ENCODE data around the gene KIZ.

KIZ gene

DNA sequence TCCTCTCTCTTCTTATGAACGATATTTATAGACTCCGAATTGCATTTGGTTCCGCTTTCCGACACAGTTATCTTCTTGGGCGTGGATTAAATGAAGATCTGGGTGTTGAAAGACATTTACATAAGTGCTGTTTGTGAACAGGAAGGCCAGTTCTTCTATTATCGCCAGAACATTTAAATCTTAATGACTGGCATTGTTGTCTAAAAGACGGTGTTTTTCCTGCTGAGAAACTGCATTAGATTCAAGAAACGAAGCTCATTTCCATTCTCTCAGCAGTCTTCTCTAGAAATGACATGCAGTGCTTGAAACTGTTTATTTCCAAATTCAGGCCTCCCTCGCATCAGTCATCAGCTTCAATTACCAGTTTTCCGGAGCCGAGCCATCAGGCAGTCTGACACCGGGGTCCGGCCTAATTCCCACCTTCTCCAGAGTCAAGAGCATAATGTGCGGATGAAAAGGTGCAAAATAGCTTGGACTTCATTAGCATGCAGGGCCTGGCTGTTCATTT is 35.7 kb upstream of the KIZ start:
- DNase-seq (ENCODE audit: low read depth), result no peak
- TF ChIP-seq, protein P1, sequence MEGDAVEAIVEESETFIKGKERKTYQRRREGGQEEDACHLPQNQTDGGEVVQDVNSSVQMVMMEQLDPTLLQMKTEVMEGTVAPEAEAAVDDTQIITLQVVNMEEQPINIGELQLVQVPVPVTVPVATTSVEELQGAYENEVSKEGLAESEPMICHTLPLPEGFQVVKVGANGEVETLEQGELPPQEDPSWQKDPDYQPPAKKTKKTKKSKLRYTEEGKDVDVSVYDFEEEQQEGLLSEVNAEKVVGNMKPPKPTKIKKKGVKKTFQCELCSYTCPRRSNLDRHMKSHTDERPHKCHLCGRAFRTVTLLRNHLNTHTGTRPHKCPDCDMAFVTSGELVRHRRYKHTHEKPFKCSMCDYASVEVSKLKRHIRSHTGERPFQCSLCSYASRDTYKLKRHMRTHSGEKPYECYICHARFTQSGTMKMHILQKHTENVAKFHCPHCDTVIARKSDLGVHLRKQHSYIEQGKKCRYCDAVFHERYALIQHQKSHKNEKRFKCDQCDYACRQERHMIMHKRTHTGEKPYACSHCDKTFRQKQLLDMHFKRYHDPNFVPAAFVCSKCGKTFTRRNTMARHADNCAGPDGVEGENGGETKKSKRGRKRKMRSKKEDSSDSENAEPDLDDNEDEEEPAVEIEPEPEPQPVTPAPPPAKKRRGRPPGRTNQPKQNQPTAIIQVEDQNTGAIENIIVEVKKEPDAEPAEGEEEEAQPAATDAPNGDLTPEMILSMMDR (conservative IDR thresholded peaks at IDR 0.05; ENCODE audit: low read depth, low read length), result no peak

DNA sequence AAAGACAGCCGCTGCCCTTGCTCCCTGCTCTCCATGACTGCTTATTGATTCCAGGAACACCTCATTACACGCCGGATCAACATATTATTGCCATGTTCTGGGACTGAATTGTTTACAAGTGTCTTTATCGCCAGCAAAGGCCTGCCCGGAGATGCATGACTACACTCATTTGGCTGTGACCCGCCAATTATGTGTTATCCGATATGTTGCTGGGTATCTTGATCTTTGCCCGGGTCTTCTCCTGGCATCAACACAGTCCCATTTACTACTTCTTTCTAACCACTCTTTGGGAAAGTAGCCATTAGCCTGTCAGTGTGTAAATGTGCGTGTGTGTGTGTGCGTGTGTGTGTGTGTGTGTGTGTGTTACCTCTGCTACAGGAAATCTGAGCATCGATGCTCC is 35.2 kb upstream of the KIZ start:
- no peak for DNase-seq (ENCODE audit: low read depth)
- H3K4me3 ChIP-seq (ENCODE audit: low read length), result no peak overlapping the region
- TF ChIP-seq, protein P1 (conservative IDR thresholded peaks at IDR 0.05; ENCODE audit: low read depth, low read length), result no peak

More for the DNA sequence above, 35.7 kb upstream of the KIZ start:
- H3K4me3 ChIP-seq (ENCODE audit: low read length), result no peak overlapping the region

DNA sequence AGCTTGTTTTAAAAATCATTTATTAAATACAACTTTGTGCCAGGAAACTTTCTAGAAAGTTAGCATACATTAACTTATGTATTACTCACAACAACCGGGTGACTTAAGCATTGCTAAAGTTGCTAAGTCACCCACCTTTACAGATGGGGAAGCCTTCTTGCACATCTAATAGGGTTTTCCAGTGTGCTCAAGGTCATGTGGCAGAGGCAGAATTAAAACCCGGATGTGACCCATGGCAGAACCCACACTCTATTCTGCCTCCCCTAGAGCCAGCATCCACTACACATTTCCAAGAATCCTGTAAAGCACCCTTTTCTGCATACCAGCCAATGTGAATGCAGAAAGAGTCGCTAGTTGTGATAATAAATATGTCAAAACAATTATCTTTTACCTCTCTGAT is 33.1 kb upstream of the KIZ start:
- TF ChIP-seq, protein P1 (conservative IDR thresholded peaks at IDR 0.05; ENCODE audit: low read depth, low read length), result no peak
- H3K4me3 ChIP-seq (ENCODE audit: low read length), result no peak overlapping the region
- no peak for DNase-seq (ENCODE audit: low read depth)

DNA sequence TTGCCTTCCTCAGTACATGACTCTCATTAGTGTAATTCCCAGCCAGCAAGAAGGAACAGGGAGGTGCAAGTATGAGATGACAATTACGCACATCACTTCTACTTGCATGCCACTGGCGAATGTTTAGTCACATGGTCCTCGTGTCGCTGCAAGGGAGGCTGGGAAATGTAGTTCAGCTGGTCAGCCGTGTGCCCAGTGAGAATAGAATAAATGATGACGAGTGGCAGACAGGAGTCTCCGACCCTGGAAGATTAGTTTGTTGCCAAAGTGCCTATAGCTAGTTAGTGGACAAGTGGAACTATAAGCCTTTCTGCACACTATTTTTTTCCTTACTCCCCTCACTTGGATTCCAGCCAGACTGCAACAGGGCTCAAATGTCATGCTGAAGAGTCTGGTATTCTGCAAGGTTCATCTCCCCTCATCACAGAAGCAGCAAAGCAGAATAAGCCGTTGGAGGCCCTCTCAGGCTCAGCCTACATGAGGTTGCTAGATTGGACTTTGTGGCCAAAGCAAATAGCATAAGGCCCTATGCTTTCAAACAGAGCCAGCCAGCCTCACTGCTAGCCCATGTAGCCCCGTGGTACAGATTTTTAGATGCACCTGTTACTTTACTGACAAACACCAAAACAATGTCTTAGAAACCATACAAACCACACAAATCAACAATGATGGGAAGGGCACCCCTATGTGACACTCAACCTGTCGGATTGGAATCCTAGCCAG is 29.4 kb upstream of the KIZ start:
- no peak for DNase-seq (ENCODE audit: low read depth)
- H3K4me3 ChIP-seq (ENCODE audit: low read length), result no peak overlapping the region
- TF ChIP-seq, protein P1 (conservative IDR thresholded peaks at IDR 0.05; ENCODE audit: low read depth, low read length), result no peak

DNA sequence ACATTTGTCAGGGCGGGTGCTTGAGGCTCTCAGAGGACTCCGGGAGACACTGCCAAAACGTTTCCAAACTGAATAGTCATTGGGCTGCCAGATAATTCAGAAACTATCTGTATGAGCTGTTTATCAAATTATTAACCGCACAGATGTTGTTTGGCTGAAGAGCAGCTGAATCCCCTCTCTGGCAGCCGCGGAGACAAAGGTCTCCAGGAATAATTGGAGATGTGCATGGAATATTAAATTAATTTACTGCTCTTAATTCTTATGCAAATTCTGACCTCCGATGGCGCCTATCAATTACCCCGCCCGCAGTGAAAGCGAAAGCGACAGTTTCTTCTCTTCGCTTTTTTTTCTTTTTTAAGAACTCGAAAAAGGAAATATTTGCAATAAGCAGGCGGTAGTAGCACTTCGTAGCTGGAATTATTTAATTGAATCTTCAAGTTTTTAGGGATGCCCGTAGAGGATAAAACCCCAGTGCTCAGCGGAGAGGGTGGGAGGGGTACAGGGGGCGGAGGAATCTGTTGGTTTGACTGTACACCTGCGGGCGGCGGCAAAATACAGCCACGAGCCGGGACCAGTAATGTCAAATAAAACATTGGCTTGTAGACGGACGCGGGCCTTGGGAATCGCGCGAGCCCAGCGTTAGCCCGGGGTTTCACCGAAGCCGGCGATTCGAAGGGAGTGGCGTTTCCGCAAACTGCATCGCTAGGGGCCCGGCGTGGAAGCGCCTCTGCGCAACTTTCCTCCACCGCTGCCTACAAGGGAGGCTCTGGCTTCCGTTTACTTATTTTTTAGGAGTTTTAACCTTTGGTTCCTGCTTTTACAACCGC is 25.9 kb upstream of the KIZ start:
- no peak for DNase-seq (ENCODE audit: low read depth)
- H3K4me3 ChIP-seq (ENCODE audit: low read length), result no peak overlapping the region
- TF ChIP-seq, protein P1 (conservative IDR thresholded peaks at IDR 0.05; ENCODE audit: low read depth, low read length), result no peak

DNA sequence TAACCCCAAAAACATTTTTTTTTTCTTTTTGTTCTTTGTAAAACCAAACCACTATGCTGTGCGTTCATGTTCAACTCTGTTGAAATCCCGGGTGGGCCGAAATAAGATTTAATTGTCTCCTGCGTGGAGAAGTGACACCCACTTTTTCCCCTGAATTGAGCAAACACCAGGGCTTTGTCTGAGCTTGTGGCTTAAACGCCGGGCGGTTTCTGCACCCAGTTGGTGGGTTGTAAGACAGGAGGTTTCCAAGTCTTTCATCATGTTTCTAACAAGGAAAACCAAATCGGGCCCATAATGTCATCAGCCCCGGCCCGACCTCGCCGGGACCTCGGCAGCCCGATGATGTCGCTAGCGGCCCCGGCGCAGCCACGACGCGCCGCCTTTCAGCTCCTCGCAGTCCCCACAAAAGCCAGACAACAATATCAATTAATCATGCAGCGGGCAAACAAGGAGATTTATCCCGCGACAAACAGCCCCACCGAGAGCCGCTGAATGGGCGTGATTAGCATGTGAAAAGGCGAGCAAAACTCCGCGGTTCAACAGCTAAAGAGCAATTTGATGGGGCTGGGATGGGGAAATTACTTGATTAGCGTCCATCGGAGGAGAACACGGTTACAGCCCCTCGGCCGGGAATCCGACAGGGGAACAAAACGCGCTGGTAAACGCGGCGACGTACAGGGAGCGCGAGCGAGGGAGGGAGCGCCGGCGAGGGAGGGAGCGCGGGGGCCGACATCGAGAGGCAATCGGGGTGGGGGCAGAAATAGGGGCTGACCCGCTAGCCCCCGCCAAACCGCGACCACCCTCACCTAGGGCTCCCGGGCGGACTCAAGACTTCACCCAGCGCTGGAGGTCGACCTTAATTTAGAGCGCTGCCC is 25.1 kb upstream of the KIZ start:
- no peak overlapping the region for H3K4me3 ChIP-seq (ENCODE audit: low read length)
- no peak for DNase-seq (ENCODE audit: low read depth)
- TF ChIP-seq, protein P1 (conservative IDR thresholded peaks at IDR 0.05; ENCODE audit: low read depth, low read length), result no peak

Measured in retinal pigment epithelial cell (primary cell).